Measurements from ENCODE around the gene NADK2.
A peak's percentile ranks its signal among the peaks of the same experiment; 100 is the strongest.
"Not testable (repeated sequence)": the region's sequence is repeated elsewhere in the genome, so short reads cannot be mapped to it uniquely, and the experiment has no call there.

The NADK2 gene

GRCh38 chr5:36198281-36198680 is 43.4 kb downstream of the NADK2 start:
- H3K4me3 ChIP-seq (replicated peaks in 1 of 2; ENCODE audit: low read depth in 2 of 2, low read length in 2 of 2), result no peak overlapping the region
- DNase-seq (ENCODE audit: low read depth in 2 of 2), result peak in 1 of 2 donors; percentile 49
- no peak for TF ChIP-seq CTCF (IDR thresholded peaks at IDR 0.05; ENCODE audit: low read depth, low read length)

GRCh38 chr5:36193746-36194145 is 48.0 kb downstream of the NADK2 start:
- no peak overlapping the region for H3K4me3 ChIP-seq (replicated peaks in 1 of 2; ENCODE audit: low read depth in 2 of 2, low read length in 2 of 2)
- DNase-seq (ENCODE audit: low read depth in 2 of 2), result no peak
- TF ChIP-seq CTCF (IDR thresholded peaks at IDR 0.05; ENCODE audit: low read depth, low read length), result no peak

GRCh38 chr5:36184408-36184807 is 57.3 kb downstream of the NADK2 start:
- DNase-seq (ENCODE audit: low read depth in 2 of 2); H3K4me3 ChIP-seq (replicated peaks in 1 of 2; ENCODE audit: low read depth in 2 of 2, low read length in 2 of 2): not testable (repeated sequence)

GRCh38 chr5:36181774-36182173 is 60.0 kb downstream of the NADK2 start:
- no peak overlapping the region for H3K4me3 ChIP-seq (replicated peaks in 1 of 2; ENCODE audit: low read depth in 2 of 2, low read length in 2 of 2)
- no peak for TF ChIP-seq CTCF (IDR thresholded peaks at IDR 0.05; ENCODE audit: low read depth, low read length)
- DNase-seq (ENCODE audit: low read depth in 2 of 2), result no peak

- H3K4me3 ChIP-seq (replicated peaks in 1 of 2; ENCODE audit: low read depth in 2 of 2, low read length in 2 of 2), result no peak overlapping the region
- no peak for DNase-seq (ENCODE audit: low read depth in 2 of 2)
- no peak for TF ChIP-seq CTCF (IDR thresholded peaks at IDR 0.05; ENCODE audit: low read depth, low read length)
Measured at GRCh38 chr5:36180556-36181350, 61.0 kb downstream of the NADK2 start.

- no peak for DNase-seq (ENCODE audit: low read depth in 2 of 2)
- H3K4me3 ChIP-seq (replicated peaks in 1 of 2; ENCODE audit: low read depth in 2 of 2, low read length in 2 of 2), result no peak overlapping the region
- no peak for TF ChIP-seq CTCF (IDR thresholded peaks at IDR 0.05; ENCODE audit: low read depth, low read length)
Measured at GRCh38 chr5:36179950-36180349, 61.8 kb downstream of the NADK2 start.

GRCh38 chr5:36178524-36178890 is 63.2 kb downstream of the NADK2 start:
- H3K4me3 ChIP-seq (replicated peaks in 1 of 2; ENCODE audit: low read depth in 2 of 2, low read length in 2 of 2), result no peak overlapping the region
- no peak for TF ChIP-seq CTCF (IDR thresholded peaks at IDR 0.05; ENCODE audit: low read depth, low read length)
- DNase-seq (ENCODE audit: low read depth in 2 of 2), result no peak
